Testis (tissue), 3 donors: Measurements from ENCODE around the gene CABCOCO1. TPM values are rescaled to one million over a fixed set of nuclear protein-coding genes. Genes with fewer than 3 reads are reported as not detected.

ENCODE experiments used
- DNase-seq: peaks from one replicate; pipeline ENCODE4 v3.0.0-alpha.2; 2019
- H3K27ac ChIP-seq, 2 donors: fragments of 200-600 bp; sonication (generic); one replicate each; pipeline ENCODE4 v1.5.1; 2019
- H3K27me3 ChIP-seq: fragments of 200-600 bp; sonication (generic); one replicate; pipeline ENCODE4 v1.5.1; 2019
- H3K36me3 ChIP-seq: fragments of 200-600 bp; sonication (generic); one replicate; pipeline ENCODE4 v1.5.1; 2017; ENCODE audit warnings: low read depth; ENCODE audit errors: missing control alignments
- H3K4me1 ChIP-seq: fragments of 200-600 bp; sonication (generic); one replicate; pipeline ENCODE4 v1.5.1; 2019
- H3K4me3 ChIP-seq, 2 donors: fragments of 200-600 bp; sonication (generic); one replicate each; pipeline ENCODE4 v1.5.1; 2017 to 2019
- H3K9me3 ChIP-seq: fragments of 200-600 bp; sonication (generic); one replicate; pipeline ENCODE4 v1.5.1; 2017
- CTCF ChIP-seq, 3 experiments: fragments of 450-650 bp in 2 of 3; fragments of 200-600 bp in 1 of 3; sonication (generic) in 1 of 3; IDR thresholded peaks; one replicate each; pipeline ENCODE4 v1.5.1; 2016 to 2019; ENCODE audit warnings: antibody characterized with exemption in 3 of 3, mild to moderate bottlenecking in 2 of 3, moderate library complexity in 1 of 3
- POLR2A ChIP-seq: fragments of 450-650 bp; IDR thresholded peaks from one replicate; pipeline ENCODE4 v1.6.1; 2017; ENCODE audit warnings: antibody characterized with exemption, mild to moderate bottlenecking, moderate library complexity
- WGBS, 2 donors: methylation state at CpG; one replicate each; pipeline ENCODE4 v1.1.5; 2018; 5-methylcytosine and 5-hydroxymethylcytosine counted together
- intact Hi-C: fragments of 100-400 bp; cut with DNase I; formaldehyde crosslinking; loops from one replicate; pipeline ENCODE4 v1.15.1; 2023; ENCODE audit warnings: low total_unique reads
- polyA plus RNA-seq: library from polyadenylated mRNA; stranded (reverse); fragments of 350-450 nt; fragmentation: Illumina TruSeq; extraction: RNeasy Lipid Tissue Mini Kit (QIAGEN cat#74804); gene quantifications from one replicate; pipeline ENCODE4 v1.2.3, GENCODE V29; 2014; ENCODE audit warnings: low read depth, low replicate concordance; ENCODE audit not compliant: insufficient read depth
- total RNA-seq, 2 donors: library from RNA; depleted of rRNA; stranded (reverse); fragments of >200 nt; gene quantifications; one replicate each; pipeline ENCODE4 v1.2.3, GENCODE V29; 2016

CABCOCO1 gene
- total and polyA plus RNA-seq, 3 donors from 2014 or later, result 2.5 to 26.0 (median 10.2) TPM

DNA sequence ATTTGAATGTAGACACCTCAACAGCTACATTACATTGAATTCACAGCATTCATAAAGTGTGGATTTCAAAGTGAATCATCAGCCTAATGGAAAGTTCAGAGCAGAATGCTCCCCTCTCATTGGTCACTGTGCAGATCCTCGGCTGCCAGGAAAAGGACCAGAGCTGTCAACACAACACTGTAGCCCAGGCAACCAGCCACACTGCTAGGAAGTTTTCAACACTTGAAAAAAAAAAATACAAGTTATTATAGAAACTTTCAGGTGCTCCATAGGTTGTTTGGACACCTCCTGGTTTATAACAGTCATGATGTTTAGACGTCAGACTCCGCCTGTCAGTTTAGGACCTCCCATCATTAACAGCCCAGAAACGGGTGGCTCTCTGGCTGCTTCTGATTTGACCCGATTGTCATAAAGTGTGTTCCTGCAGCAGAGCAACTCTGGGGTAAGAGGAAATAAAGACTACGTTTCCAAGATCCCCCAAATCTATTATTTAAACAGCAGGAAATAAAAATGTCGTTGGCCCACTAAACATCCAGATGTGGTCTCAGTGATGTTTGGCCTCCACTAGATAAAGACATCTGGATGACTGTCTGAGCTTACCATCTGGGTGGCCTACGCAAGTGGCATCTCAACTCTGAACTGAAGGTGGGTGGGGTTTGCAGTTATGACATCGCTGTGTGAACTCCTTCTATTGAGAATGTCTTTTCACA lies 117.4 kb downstream of the CABCOCO1 start:
- Histone ChIP-seq H3K9me3 (no peaks in the 10 kb centered on the region), H3K4me1 (no peaks in the 10 kb centered on the region), H3K27ac (no peak overlapping the region), H3K4me3 (no peak overlapping the region), H3K27me3 (no peaks in the 10 kb centered on the region), H3K36me3 (no peaks in the 10 kb centered on the region)
- WGBS, 2 donors, result 60 to 79% methylated on average over 9 of the region's 9 CpGs
- TF ChIP-seq CTCF (IDR thresholded peaks at IDR 0.05) (no peak), POLR2A (no peak)
- DNase-seq, result no peak
- intact Hi-C loops, result no loop called here

DNA sequence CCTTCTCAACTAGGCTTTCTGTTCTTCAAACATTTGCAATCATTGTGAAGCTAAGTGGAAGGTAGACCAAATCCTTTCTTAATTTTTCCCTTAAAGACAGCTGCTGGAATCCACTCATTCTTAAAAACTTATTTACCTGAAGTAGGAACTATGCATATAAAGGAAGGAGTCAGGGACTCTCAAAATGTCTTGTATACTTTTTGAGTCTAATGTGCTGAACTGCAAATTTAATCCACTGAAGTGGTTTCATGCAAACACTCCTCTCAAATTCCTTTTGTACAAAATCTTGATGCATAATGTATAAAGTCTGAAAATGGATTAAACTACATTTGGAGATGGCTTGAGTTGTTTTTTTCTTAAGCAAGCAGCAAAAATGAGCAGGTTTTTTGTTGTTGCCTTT lies 118.0 kb downstream of the CABCOCO1 start:
- Histone ChIP-seq H3K4me3 (no peak overlapping the region), H3K9me3 (no peaks in the 10 kb centered on the region), H3K36me3 (no peaks in the 10 kb centered on the region), H3K27me3 (no peaks in the 10 kb centered on the region), H3K4me1 (no peaks in the 10 kb centered on the region), H3K27ac (no peak overlapping the region)
- intact Hi-C loops, result no loop called here
- TF ChIP-seq POLR2A (no peak), CTCF (IDR thresholded peaks at IDR 0.05) (no peak)
- no peak for DNase-seq

DNA sequence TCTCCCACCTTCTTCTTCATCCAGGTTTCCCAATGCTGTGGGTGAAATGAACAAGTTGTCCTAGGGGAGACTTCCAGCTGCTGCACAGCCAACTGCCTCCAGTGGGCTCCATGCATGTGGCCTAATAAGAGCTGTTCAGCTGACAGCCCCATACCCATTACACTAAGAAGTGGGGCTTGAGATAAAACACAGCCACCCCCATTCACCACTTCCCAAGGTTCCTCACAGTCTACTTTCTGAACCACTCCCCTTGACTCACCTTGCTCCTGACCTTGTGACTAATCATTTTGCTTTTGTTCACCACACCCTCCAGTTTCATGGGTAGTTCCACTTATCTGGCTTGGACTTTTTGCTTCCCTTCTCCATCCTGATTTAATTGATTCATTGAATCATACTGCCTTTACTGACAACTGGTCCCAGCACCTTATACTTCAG lies 119.3 kb downstream of the CABCOCO1 start:
- Histone ChIP-seq H3K4me3 (no peak overlapping the region), H3K4me1 (no peaks in the 10 kb centered on the region), H3K27ac (no peak overlapping the region), H3K36me3 (no peaks in the 10 kb centered on the region), H3K9me3 (no peaks in the 10 kb centered on the region), H3K27me3 (no peaks in the 10 kb centered on the region)
- no peak for TF ChIP-seq POLR2A
- no peak for TF ChIP-seq CTCF (IDR thresholded peaks at IDR 0.05)
- intact Hi-C loops, result no loop called here
- no peak for DNase-seq

DNA sequence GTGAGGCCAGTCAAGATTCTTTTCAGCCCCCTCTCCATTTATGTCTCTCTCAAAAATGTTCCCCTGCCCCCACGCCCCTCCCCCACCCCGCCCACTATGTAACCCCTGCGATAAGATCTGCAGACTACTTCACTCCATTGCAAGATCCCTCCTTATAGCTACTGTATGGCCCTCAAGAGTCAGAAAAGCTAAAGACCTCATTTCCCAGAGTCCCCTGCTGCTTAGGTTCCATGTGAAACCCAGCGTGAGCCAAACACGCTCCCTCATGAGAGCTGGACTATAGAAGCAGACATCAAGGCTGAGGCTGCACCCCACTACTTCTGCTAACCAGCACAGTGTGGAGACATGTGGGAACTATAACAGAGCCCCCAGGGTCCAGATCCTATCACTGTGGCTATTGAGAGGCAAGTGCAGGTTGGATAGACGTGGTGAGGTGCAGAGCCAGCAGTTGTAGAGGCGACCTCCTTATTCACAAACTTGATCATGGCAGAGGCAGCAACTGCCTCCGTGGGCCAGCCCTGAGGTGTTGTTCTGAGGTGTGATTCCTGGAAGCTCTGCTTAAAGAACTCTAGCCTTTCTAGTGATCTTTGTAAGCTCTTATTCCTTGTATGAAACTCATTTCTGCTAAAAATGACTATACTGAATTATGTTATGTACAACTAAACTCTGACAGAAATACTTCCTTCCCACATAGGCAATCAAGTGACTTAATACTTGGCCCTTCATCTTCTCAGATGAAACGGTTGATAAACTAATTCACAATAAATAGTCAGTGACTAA lies 121.8 kb downstream of the CABCOCO1 start:
- 77 to 87% methylated on average over 9 of the region's 9 CpGs for WGBS, 2 donors
- intact Hi-C loops, result no loop called here
- H3K4me3 ChIP-seq, result no peak overlapping the region
- no peaks in the 10 kb centered on the region for H3K36me3 ChIP-seq
- H3K27ac ChIP-seq, result no peak overlapping the region
- TF ChIP-seq POLR2A, result no peak
- TF ChIP-seq CTCF (IDR thresholded peaks at IDR 0.05), result no peak
- no peaks in the 10 kb centered on the region for H3K4me1 ChIP-seq
- DNase-seq, result no peak
- no peaks in the 10 kb centered on the region for H3K9me3 ChIP-seq
- no peaks in the 10 kb centered on the region for H3K27me3 ChIP-seq
